D341Med (cell line): ENCODE data around the gene SMOC2.

Experiments
- DNase-seq: peaks from one replicate; pipeline ENCODE4 v3.0.0; 2012; ENCODE audit warnings: low spot score

The SMOC2 gene

GRCh38 chr6:168626046-168626602, 185.1 kb downstream of the SMOC2 start:
- DNase-seq = no peak

- DNase-seq = no peak
Measured at GRCh38 chr6:168627506-168628175, 186.7 kb downstream of the SMOC2 start.

GRCh38 chr6:168628176-168628553, 187.2 kb downstream of the SMOC2 start:
- no peak for DNase-seq

GRCh38 chr6:168628732-168629245, 187.8 kb downstream of the SMOC2 start:
- DNase-seq = no peak

- no peak for DNase-seq
Measured at GRCh38 chr6:168631564-168631963, 190.6 kb downstream of the SMOC2 start.

- no peak for DNase-seq
Measured at GRCh38 chr6:168632694-168633093, 191.7 kb downstream of the SMOC2 start.

GRCh38 chr6:168634541-168635328, 193.8 kb downstream of the SMOC2 start:
- DNase-seq = no peak

- DNase-seq = no peak
Measured at GRCh38 chr6:168636147-168637004, 195.4 kb downstream of the SMOC2 start.

- DNase-seq = no peak
Measured at GRCh38 chr6:168637834-168638233, 196.8 kb downstream of the SMOC2 start.

GRCh38 chr6:168638468-168639271, 197.7 kb downstream of the SMOC2 start:
- no peak for DNase-seq

- DNase-seq = no peak
Measured at GRCh38 chr6:168640181-168640580, 199.2 kb downstream of the SMOC2 start.

GRCh38 chr6:168640768-168641167, 199.8 kb downstream of the SMOC2 start:
- DNase-seq = no peak

GRCh38 chr6:168641446-168641845, 200.5 kb downstream of the SMOC2 start:
- no peak for DNase-seq

GRCh38 chr6:168643401-168643800, 202.4 kb downstream of the SMOC2 start:
- no peak for DNase-seq

GRCh38 chr6:168645326-168645725, 204.3 kb downstream of the SMOC2 start:
- no peak for DNase-seq

- no peak for DNase-seq
Measured at GRCh38 chr6:168647271-168647670, 206.3 kb downstream of the SMOC2 start.

GRCh38 chr6:168648240-168649125, 207.5 kb downstream of the SMOC2 start:
- DNase-seq = no peak

- DNase-seq = no peak
Measured at GRCh38 chr6:168649209-168649608, 208.2 kb downstream of the SMOC2 start.

- no peak for DNase-seq
Measured at GRCh38 chr6:168650671-168651111, 209.7 kb downstream of the SMOC2 start.

- no peak for DNase-seq
Measured at GRCh38 chr6:168655462-168656152, 214.6 kb downstream of the SMOC2 start.
